ENCODE results near the gene SLIT3.

SLIT3 gene

DNA sequence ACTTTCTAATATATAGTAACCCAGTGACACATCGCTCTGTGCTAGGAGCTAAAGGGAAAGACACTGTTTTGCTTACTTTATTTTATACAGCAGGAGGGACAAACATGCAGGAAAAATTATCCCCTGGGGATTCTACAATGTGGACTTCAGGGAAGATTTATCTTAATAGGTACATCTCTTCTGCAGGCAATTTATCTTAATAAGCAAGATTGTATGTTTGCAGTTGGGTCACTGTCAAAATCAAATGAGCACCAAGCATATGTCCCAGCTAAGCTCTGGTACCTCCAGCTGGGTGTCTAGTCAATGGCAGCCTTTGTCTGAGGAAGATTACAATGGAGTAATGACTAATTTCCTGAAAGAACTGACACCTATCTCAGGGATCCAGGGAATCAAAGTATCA, 411.9 kb downstream of the SLIT3 start:
- DNase-seq (ENCODE audit: low read depth), result no peak
- TF ChIP-seq, protein P1, sequence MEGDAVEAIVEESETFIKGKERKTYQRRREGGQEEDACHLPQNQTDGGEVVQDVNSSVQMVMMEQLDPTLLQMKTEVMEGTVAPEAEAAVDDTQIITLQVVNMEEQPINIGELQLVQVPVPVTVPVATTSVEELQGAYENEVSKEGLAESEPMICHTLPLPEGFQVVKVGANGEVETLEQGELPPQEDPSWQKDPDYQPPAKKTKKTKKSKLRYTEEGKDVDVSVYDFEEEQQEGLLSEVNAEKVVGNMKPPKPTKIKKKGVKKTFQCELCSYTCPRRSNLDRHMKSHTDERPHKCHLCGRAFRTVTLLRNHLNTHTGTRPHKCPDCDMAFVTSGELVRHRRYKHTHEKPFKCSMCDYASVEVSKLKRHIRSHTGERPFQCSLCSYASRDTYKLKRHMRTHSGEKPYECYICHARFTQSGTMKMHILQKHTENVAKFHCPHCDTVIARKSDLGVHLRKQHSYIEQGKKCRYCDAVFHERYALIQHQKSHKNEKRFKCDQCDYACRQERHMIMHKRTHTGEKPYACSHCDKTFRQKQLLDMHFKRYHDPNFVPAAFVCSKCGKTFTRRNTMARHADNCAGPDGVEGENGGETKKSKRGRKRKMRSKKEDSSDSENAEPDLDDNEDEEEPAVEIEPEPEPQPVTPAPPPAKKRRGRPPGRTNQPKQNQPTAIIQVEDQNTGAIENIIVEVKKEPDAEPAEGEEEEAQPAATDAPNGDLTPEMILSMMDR (IDR thresholded peaks at IDR 0.05; ENCODE audit: low read depth, low read length, missing control alignments), result no peak
- H3K4me3 ChIP-seq (ENCODE audit: low read depth, low read length), result no peak overlapping the region

DNA sequence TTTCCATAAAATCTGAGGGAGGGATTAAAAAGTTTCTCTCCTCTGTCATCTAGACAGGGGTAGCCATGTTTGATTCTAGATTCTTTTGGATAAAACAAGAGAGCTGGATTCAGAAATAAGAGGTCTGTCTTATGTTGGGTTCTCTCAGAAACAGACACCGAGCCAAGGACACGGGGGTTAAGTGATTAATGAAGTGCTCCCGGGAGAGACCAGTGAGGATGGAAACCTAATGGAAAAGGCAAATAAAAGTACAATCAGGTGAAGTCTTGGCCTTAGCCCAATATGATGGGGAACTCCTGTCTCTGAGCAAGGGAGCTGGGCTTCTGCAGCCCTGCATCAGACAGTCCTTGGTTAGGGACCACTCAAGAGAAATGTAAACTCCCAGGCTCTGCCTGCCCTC, 413.0 kb downstream of the SLIT3 start:
- no peak overlapping the region for H3K4me3 ChIP-seq (ENCODE audit: low read depth, low read length)
- TF ChIP-seq, protein P1 (IDR thresholded peaks at IDR 0.05; ENCODE audit: low read depth, low read length, missing control alignments), result no peak
- no peak for DNase-seq (ENCODE audit: low read depth)

DNA sequence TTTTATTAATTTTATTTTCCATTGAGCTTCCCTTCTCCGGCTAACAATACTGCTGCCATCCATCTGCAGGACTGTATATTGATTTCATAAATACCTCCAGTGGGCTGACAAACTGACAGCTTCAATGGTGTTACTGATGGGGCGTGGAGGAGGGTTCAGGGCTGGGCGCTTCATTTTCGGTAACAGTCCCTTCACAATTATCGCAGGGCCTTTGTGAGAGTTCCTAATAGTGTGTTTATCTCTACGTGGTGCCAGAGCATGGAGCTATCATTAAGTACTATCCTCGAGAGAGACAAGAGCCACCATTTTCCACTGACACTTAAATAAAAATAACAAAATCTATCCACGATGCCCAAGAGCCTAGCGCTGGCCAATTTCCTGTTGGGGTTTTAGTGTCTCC, 414.8 kb downstream of the SLIT3 start:
- no peak overlapping the region for H3K4me3 ChIP-seq (ENCODE audit: low read depth, low read length)
- TF ChIP-seq, protein P1 (IDR thresholded peaks at IDR 0.05; ENCODE audit: low read depth, low read length, missing control alignments), result no peak
- no peak for DNase-seq (ENCODE audit: low read depth)

DNA sequence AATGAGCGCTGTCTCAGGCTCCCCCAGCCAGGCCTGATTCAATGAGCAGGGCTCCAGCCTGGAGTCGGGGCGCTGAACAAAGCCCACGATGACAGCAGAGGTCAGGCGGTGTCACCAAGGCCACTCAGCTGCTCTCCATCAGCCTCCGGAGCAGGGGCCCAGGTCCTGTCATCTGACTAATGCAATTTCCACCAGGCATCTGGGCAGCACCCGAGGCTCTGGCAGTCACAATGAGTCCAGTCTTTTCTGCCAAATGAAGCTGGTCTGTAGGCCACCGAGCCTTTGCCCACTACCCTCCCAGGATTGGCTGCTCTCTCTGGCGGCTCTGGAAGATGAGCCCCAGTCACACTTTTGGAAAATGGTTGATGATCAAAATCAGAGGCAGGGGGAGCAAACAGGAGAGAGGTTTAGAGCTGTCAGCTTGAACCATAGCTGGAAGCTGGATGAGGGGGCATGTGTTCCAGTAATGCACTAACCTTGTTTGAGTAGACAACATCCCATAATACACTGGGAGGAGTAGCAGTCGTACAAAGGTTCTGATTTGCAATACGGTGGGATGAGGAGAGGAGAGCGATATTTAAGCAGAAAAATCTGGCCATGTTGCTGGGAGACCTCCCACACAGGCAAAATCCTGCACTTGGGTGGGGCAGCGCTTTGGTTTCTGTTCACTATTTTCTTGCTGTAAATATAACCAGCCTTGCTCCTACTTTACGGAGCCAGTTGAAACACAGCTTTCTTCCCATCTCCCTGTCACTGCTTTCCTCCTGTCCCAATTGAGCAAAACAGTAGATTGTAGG, 415.4 kb downstream of the SLIT3 start:
- DNase-seq (ENCODE audit: low read depth), result no peak
- H3K4me3 ChIP-seq (ENCODE audit: low read depth, low read length), result no peak overlapping the region
- TF ChIP-seq, protein P1 (IDR thresholded peaks at IDR 0.05; ENCODE audit: low read depth, low read length, missing control alignments), result no peak

DNA sequence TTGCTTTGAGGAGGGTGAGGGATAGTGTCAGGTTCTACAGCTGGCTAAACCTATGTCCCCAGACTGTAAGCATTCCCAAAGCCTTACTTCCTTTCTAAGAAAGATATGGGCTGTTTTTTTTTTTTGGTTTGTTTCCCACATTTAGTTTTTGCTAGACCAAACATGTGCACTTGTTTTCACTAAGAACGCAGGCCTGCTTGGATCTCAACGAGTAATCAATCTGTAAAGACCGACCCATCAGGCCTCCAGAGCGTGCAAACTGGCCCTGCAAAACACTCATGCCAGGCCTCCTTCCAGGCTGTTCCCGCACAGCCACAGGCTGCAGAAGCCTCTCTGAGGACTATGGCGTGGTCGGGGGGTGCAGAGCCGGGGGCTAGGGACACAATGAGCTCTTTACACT, 416.9 kb downstream of the SLIT3 start:
- no peak overlapping the region for H3K4me3 ChIP-seq (ENCODE audit: low read depth, low read length)
- no peak for DNase-seq (ENCODE audit: low read depth)
- TF ChIP-seq, protein P1 (IDR thresholded peaks at IDR 0.05; ENCODE audit: low read depth, low read length, missing control alignments), result no peak

DNA sequence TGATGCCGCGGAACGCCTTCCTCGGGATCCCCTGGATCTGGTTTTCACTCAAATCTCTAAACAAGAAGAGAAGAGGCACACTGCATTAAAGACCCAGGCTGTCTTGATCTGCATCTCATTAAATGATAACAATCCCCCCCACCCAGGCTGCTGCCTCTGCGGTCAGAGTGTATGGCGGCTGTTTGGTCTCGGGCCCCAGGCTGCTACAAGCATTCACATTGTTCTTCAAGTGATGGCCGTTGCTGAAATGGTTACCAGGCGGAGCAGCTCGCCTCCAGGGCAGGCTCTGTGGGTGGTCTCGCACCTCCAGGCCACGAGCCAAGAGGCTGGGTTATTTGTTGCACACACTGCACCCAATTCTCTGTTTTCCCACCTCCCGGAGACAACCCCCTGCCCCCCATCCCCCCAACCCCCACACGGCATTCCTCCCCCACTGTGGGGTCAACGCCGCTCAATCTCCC, 417.6 kb downstream of the SLIT3 start:
- TF ChIP-seq, protein P1 (IDR thresholded peaks at IDR 0.05; ENCODE audit: low read depth, low read length, missing control alignments), result no peak
- DNase-seq (ENCODE audit: low read depth), result no peak
- H3K4me3 ChIP-seq (ENCODE audit: low read depth, low read length), result no peak overlapping the region

DNA sequence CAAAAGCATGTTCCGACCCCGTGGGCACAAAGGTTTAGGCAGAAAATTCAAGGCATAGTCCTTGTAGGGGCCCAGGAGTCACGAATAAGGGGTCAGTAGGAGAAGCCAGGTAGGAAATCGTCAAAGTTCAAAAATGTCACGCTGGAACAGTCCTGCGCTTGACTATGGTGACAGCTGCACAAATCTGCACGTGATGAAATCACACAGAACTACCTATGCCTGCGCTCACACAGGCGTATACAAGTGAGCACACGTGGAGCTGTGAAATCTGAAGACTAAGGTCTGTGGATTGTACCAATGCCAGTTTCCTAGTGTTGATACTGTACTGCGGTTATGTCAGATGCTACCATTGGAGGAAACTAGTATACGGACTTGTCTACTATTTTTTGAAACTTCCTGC, 418.7 kb downstream of the SLIT3 start:
- H3K4me3 ChIP-seq (ENCODE audit: low read depth, low read length), result no peak overlapping the region
- DNase-seq (ENCODE audit: low read depth), result no peak
- TF ChIP-seq, protein P1 (IDR thresholded peaks at IDR 0.05; ENCODE audit: low read depth, low read length, missing control alignments), result no peak
